NCI-H2081 (cell line): ENCODE measurements around the gene GARNL3.

Source experiments
- DNase-seq, 2 experiments: peaks; one replicate each; lab custom pipeline; 2025; lab: John Stamatoyannopoulos, UW

GARNL3 gene

DNA sequence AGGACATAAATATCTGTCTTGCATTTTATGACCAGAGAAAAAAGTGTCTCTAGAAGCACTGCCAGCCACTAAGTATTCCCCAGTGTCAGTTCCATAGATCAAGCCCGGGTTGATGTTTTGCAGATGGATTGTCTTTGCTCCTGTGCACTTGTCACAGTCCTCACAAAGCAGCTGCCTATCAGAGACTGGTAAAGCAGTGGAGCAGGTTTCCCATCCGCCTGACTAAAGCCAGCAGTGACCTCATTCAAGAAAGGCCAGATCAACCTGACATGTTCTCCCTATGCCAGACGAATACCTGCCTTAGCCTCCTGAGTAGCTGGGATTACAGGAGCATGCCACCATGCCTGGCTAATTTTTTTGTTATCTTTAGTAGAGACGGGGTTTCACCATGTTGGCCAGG lies 26.8 kb upstream of the GARNL3 start:
- DNase-seq, result no peak

DNA sequence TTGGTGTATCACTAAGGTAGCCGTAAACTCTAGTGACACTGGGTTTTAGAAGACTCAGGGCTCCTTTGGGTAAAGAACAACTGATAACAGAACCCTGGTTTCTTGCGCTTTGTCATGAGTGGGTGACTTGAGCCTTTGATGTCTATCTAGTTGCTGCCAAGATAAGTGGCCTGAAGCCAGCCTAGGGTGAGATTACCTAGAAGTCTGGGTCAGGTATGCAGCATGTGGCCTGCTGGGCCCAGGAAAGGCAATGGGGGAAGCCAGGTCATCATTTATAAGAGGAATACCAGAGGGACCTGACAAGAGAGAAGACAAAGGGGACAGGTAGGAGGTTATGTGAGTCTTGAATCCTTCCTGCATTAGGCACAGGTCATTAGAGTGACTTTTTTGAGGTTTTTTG lies 23.2 kb upstream of the GARNL3 start:
- DNase-seq, result no peak

DNA sequence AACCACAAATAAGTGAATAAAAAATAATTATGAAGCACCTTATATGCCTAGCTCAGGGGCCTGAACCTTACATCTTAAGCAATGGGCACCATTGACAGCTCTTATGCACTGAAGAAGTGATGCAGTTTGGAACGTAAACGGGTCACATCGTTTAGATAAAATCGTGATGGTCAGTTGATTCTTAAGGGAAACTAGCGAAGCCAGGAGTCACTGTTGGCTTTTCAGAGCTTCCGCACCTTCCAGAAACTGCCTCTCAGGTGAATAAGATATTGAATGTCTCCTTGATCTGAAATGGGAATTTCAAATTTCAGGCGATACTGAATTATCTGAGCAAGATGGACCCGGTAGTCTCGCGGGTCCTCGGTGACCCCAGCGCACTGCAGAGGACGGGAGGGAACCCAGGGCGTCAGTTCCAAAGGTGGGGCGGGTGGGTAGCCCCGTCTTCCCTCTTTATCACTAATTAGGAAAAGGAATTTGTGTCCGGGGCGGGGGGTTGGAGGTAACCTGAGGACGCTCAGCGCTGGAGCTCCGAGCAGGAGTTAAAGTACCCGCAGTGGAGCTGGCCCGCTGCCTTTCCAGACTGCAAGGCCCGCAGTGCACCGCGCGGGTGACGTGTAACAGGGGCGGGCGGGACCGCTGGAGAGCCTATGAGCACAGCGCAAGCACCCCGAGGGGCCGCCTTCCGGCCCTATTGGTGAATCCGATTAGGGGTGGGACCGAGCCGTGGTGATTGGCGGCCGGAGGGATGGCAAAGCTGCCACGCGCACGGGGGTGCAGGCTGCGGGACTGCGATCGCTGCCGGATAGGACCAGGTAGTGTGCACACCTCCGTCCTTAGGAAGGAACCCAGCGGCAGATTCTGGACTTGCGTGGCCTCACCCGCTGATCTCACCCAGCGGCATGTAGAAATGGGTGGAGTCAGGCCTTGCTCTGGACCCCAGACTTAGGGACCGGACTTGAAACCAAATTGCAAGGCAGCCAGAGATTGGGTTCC lies 19.7 kb upstream of the GARNL3 start:
- DNase-seq, result peak; percentile 96 to 98

DNA sequence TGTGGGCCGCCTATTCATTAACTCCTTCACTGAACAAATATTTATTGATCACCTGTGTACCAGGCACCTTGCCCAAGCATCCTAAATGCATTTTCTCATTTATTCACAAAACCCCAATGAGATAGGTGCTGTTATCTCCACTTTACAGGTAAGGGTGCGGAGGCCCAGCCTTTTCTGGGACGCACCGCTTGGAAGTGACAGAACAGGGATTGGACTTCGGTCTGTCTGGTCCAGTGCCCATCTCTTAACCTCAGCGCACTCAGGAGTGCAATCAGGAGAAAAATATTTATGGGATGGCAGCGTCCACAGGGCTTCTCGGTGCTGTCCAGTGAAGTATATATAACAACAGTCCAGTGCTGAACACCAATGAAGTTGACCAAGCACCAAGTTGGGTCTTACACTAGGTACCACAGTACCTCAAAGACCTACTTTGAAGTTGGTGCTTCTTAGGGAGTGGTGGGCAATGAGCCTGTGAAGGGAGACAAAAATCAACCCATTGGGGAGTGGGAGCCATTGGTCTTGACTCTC lies 18.9 kb upstream of the GARNL3 start:
- no peak for DNase-seq

DNA sequence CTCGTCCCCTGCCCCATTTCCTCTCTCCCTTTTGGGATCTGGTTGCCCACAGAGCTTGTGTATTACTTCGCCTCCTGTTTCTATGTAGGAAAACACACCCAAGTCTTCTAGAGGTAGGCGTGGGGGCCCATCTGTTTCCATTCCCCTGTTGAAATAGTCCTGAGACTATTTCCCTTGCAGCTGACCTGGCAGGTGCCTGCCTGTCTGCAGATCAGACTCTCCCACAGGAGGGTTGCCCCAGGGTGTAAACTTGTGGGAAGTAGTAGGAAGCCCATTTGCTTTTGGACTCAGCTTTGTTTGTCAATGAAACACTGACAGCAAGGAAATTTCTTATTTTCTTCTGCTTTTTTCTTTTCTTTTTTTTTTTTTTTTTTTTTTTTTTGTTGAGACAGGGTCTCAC lies 16.3 kb upstream of the GARNL3 start:
- DNase-seq, result no peak

DNA sequence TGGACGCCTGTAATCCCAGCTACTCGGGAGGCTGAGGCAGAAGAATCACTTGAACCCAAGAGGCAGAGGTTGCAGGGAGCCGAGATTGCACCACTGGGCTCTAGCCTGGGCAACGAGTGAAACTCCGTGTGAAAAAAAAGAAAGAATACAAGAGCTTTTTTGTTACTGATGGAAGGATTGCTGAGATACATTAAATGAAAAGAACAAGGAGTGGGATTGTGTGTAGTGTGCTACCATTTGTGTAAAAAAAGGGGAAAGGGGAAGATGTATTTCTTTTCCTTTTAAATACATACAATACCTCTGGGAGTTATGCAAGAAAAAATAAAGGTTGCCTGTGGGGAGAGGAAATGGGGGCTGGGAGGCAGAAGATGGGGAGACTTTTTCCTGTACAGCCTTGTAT lies 14.7 kb upstream of the GARNL3 start:
- DNase-seq, result no peak

DNA sequence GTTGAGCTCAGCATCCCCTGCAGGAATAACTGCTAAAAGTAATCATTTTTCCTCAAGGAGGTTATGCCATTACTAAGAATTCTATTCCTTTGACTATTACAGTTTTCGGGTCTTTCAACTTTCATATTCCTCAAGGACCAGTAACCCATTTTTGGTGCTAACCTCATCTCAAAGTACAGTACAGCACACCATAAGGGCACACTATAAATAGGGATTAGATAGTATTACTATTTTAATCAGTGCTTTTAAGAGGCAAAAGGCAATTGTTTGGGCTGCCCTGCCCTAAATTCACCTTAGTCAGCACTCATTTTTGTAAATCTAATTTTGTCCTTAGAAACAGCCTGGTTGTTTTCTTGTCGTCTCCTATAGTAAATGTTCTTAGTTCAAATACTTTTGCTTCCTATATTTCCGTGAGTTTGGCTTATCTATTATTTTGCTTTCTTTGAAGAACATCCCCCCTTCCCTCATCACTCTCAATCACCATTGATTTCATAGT lies 13.6 kb upstream of the GARNL3 start:
- no peak for DNase-seq

DNA sequence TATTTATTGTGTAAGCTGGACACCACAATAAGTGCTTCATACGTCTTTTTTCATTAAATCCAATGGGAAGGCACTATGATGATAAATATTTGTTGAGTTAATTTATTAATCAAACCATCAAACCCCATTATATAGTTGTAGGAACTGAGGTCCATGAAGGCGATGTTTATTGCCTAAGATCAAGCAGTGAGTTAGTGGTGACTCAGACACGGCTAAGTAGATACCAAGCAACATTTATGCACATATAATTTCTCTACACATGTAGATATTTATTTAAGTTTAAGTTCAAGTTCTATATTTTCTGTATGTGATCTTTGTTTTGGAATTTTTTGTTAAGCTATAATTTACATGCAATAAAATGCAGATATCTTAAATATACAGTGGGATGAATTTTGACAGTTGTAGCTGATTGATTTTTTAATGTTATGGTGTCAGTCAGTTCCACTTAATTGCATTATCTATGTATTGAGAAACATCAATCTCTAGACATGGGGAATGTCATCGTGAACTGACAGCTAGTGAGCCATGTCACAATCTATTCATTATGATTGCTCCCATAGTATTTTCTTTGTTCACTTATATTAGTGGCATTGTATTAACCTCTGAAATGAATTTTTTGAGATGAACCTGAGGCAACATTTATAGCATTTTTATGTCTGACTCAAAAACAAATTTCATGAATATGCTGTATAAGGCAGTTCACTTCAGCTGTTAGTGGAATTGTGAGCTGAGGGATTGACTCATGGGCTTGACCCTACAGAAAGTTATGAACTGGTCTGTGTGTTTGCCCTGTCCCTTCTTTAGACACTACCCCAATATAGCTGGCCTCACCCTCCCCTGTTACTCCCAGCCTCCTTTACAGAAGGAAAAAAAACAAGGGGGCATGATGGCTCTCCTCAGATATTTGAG lies 11.9 kb upstream of the GARNL3 start:
- DNase-seq, result no peak

DNA sequence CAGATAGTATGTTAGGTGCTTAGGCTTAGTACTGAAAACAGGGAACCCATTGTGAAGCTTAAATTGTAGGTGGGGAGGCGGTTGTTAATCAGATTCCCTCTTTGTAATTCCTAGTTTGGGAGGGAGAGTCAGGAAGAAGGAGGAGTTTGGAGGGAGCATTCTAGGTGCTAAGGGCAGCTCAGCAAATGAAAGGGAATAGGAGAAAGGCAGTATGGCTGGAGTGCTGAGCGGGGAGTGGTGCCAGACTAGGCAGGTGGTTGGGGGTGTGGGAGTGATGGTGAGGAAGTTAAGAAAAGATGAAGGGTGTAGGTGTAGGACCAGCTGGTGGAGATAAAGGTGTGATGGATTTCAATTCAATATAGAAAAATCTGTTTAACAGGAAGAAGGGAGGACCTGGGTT lies 11.1 kb upstream of the GARNL3 start:
- DNase-seq, result no peak

DNA sequence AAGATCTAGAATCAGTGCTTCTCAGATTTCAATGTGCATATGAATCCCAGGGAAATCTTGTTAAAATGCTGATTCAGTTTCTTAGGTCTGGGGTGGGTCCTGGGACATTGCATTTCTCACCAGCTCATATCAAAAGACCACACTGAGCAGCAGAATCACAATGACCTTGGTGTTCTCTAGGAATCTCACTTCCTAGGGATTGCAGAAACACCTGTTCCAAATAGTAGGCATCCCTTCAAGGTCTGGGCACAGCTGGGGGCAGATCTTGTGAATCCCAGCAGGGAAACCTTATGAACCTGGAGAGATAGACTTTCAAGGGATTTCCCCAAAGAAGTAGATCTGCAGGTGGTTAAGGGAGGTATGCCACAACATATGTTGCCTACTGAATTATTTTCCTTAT lies 8.9 kb upstream of the GARNL3 start:
- DNase-seq, result no peak

DNA sequence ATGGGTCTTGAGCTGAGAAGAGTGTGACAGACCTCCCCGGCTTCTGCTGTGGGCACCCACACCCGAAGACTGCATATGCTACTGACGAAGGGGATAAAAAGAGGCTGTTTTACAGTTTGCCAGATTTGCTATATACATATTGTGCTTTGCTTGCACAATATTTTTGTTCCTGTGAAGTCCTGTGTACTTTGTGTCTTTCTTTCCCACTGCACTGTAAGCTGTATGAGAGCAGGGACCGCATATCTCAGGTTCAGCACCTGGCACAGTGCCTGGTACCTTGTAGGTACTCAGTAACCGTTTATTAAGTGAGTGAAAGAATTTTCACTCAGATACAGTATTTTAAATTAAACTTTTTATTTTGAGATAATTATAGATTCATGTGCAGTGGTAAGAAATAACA lies 8.2 kb upstream of the GARNL3 start:
- DNase-seq, result no peak

DNA sequence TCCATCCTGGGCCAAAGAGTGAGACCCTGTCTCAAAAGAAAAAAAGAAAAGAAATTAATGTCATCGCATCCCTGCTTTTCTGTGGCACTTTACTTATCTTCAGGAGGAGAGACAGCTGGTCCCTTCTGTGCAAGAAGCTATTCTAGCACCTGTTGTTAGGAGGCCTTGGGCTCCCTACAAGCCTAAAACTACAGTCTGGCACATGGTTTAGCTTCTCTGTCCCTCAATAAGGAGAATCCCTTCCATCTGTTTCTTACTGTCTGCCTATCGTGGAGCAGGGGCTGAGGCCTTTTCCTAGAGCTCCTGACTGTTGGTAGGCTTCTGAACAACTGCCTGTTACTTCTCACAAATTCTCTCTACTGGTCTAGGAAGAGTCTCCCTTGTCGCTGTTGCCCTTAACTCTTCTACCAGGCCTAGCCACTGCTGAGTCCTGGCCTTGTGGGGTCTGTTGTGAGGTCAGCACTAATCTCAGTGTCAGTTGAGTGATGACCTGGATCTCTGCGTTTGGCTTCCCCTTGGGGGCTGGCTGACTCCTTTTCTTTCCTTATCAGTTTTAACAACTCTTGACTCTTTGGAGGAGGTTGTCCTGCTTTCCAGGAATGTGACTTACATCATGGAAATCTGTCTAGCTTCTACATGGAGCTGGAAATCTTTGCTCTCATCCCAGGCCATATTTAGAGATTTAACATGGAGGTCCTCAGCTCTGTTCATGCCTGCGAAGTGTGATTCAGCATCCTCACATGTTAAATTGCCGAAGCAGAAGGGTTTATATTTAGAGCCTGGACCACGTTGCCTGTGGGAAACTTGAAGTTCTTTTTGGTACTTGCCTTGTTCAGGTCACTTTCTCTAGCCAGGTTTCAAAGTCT lies 5.7 kb upstream of the GARNL3 start:
- DNase-seq, result no peak

DNA sequence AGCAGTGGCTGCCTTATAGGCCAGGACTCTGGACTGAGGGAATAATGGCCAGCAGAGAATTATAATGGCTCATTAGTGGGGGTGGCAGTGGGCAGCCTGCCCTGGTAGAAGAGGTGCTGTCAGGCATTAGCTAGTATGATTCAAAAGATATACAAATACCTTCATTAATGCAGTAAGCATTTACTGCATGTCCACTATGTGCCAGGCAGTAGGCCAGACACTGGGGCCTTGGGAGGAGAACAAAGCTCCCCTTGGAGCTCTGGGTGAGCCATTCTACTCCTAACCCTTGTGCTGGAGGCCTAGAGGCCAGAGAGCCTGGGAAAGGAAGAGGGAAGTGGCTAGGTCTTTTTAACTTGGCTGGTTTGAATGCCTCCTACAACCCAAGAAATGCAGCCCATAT lies 2.0 kb upstream of the GARNL3 start:
- no peak for DNase-seq

DNA sequence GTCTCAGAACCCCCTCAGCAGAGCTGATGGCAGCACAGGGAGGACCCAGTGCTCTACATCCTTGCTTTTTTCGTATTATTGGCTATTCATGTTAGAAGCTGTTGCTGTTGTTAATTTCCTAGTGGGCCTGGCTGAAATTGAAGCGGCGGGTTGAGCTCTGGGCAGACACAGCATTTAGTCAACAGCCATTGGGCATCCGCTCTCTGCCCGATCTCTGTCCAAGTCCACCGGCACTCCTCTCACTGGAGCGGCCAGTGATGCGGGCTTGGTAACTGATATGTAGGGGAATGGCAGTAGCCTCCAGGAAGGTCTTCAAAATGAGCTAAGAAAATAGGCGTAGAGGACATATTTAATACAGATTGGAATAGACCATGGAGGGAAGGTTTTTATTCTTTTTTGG lies 1.3 kb upstream of the GARNL3 start:
- DNase-seq, result no peak

DNA sequence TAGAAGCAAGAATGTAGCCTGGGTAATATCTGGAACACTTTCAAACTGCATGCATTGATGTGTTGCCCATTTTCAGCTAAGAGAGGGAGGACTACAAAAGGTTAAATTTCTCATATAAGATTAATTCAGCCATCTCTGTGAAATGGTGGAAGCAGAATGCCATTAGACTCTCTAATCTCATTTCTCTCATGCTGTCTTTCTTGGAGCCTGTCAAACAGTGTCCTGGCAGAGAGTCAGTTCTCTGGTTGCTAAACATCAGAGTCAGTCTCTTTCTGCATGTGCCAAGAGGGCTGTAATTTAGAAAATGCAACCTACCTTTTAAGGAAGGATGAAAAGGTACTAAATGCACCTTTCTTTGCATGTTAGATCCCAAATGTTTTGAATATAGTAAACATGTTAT lies 910 bp upstream of the GARNL3 start:
- DNase-seq, result peak in 1 of 2 experiments; percentile 5

DNA sequence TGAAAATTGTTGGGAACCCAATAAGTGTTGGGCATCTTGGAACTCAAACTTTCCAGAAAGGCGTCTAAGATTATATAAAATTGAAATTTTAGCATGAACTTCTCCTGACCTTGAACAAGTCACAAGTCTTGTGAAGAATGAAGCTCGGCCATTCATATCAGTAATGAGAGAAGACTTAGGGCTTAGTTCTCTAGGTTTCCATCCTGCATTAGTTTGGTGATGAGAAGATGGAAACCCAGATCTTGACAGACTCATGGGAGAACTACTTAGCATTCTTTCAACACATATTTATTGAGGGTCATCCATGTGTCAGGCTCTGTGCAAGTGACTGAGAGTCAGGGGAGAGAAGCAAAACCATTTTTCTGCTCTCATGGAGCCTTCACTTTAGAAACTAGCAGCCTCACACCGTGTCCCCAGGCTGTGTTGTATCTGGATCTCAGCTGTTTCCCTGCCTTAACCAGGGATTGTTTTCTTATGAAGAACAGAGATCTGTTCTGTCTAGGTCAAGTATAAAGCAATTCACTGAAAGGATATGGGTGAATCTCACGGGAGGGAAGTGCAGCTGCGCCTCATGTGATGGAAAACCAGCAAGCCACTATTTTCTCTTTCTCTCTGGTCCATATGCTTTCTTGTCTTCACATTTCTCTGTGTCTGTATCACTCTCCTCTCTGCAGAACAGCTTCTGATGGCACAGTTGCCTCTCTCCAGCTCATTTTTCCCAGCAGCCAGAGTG lies 3.4 kb downstream of the GARNL3 start:
- no peak for DNase-seq

DNA sequence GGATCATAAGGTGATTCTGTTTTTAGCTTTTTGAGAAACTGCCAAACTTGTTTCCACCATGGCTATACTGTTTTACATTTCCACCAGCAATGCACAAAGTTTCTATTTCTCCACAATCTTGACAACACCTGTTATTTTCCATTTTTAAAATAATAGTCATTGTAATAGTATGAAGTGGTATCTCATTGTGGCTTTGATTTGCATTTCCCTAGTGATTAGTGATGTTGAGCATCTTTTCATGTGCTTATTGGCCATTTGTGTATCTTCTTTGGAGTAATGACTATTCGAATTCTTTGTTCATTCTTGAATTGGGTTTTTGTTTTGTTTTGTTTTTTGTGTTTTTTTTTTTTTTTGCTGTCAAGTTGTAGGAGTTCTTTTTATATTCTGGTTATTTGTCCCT lies 4.9 kb downstream of the GARNL3 start:
- no peak for DNase-seq

DNA sequence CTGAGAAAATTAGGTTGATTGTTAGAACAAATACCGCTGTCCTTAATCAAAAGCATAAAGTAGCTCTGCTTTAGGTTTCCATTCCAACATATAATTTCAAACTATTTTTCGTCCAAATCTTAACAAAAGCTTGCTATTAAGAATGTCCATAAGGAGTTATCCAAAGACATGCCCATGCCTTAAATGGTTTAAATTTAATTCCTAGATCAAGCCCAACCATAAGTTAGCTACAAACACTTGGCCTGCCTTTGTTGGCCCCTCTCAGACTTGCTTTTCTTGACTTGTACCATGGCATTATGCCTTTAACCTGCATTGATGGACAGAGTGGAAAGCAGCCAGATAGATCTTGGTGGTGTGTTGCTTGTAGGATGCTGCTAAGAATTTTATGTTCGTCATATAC lies 8.8 kb downstream of the GARNL3 start:
- DNase-seq, result no peak

DNA sequence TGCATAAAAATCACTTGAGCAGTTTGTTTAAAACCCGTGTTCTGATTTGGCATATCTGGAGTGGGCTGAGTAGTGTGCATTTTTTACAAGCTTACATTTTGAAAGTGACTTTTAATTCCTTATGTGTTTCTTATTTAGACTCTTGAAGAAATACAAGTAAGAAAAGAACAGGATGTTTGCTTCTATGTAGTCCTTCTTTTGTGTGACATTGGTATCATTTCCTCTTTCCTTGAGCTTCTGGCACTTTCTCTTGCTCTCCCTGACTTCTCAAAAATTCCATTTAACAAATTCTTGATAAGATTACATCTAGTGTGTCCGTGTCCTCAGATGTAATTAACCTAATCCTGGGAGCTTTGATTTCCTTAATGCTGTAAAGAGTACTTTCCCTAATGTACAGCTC lies 12.5 kb downstream of the GARNL3 start:
- no peak for DNase-seq

DNA sequence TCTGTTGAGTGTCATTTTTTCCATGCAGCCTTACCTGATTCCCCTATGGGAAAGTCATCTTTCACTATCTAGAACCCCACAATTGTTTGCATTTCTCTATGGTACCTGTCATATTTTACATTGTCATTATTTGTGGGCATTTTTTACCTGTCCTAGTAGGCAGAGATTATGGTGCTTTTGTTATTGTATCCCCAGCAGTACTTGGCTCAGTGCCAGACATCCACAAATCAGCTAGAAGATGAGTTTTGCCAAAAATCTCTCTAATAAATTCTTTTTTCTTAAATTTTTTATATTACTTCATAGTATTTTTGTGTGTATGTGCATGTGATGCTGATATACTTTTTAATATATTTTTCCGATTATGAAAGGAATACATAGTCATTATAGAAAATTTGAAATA lies 13.2 kb downstream of the GARNL3 start:
- no peak for DNase-seq

DNA sequence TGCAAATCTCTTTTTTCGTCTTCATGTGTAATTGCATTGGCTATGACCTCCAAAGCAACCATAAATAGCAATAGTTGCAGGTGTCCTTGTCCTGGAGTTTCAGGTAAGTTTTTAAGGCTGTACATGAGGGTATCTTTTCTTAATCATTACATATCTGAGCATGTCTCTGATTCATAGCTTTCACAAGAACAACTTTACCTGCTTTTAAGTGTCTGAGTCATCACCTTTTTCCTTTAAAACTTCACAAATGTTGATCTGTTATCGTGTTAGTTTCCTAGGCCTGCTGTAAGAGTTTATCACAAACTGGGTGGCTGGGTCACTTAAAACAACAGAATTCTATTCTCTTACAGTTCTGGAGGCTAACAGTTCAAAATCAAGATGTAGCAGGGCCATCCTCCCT lies 13.8 kb downstream of the GARNL3 start:
- no peak for DNase-seq
